SU-DHL-6 (cell line): ENCODE measurements around the gene HS6ST2.

Experiments
- H2AFZ ChIP-seq: fragments of 200-600 bp; sonication (generic); 2 replicates; pipeline ENCODE4 v1.6.1; 2014; ENCODE audit warnings: low read depth, mild to moderate bottlenecking, moderate library complexity, mixed read lengths, antibody characterized with exemption, low read length; ENCODE audit not compliant: severe bottlenecking
- H3F3A ChIP-seq: fragments of 200-600 bp; shearing (Covaris generic); 2 replicates; pipeline ENCODE4 v1.6.0; 2016; ENCODE audit warnings: antibody characterized with exemption, mild to moderate bottlenecking; ENCODE audit not compliant: insufficient read depth
- H3K27ac ChIP-seq: fragments of 200-600 bp; sonication (generic); 2 replicates; pipeline ENCODE4 v1.5.1; 2016; ENCODE audit warnings: low read depth, mild to moderate bottlenecking, low read length, moderate library complexity, mixed read lengths
- H3K27me3 ChIP-seq: fragments of 200-600 bp; sonication (generic), shearing (Covaris generic); 2 replicates; pipeline ENCODE4 v1.6.0; 2014; ENCODE audit warnings: mild to moderate bottlenecking, low read length
- H3K36me3 ChIP-seq: fragments of 200-600 bp; sonication (generic); 2 replicates; pipeline ENCODE4 v1.6.1; 2014; ENCODE audit warnings: mild to moderate bottlenecking, low read length, mixed read lengths
- H3K4me2 ChIP-seq: fragments of 300-600, 200-600 bp; shearing (Covaris generic), sonication (generic); 2 replicates; pipeline ENCODE4 v1.6.0; 2014; ENCODE audit warnings: low read length, low read depth, mild to moderate bottlenecking; ENCODE audit not compliant: poor library complexity, severe bottlenecking
- H3K4me3 ChIP-seq: fragments of 200-600 bp; sonication (generic); 2 replicates; pipeline ENCODE4 v1.5.1; 2014; ENCODE audit warnings: antibody characterized with exemption, low read length, mild to moderate bottlenecking, mixed read lengths; ENCODE audit not compliant: insufficient read depth, poor library complexity, severe bottlenecking
- H3K79me2 ChIP-seq: fragments of 200-600 bp; sonication (generic); 2 replicates; pipeline ENCODE4 v1.6.1; 2014; ENCODE audit warnings: mild to moderate bottlenecking, low read length, moderate library complexity; ENCODE audit not compliant: insufficient read depth
- H3K9ac ChIP-seq: fragments of 200-600 bp; sonication (generic); 2 replicates; pipeline ENCODE4 v1.7.0; 2014; ENCODE audit warnings: mild to moderate bottlenecking, low read length
- H3K9me2 ChIP-seq: fragments of 200-600 bp; sonication (generic); replicated peaks from 2 replicates; pipeline ENCODE4 v1.6.1; 2014; ENCODE audit warnings: low read length; ENCODE audit not compliant: insufficient read depth
- H3K9me3 ChIP-seq: fragments of 200-600 bp; sonication (generic); 2 replicates; pipeline ENCODE4 v1.6.1; 2014; ENCODE audit warnings: low read length, mixed read lengths; ENCODE audit not compliant: insufficient read depth
- H4K20me1 ChIP-seq: fragments of 200-600 bp; sonication (generic); 2 replicates; pipeline ENCODE4 v1.6.1; 2014; ENCODE audit warnings: low read depth, mild to moderate bottlenecking, antibody characterized with exemption, low read length, moderate library complexity, mixed read lengths
- CTCF ChIP-seq: fragments of 200-600 bp; sonication (generic); IDR thresholded peaks from one replicate; pipeline ENCODE4 v1.5.1; 2017; ENCODE audit warnings: antibody characterized with exemption, mild to moderate bottlenecking, low read length, moderate library complexity; ENCODE audit not compliant: insufficient read depth, poor library complexity, severe bottlenecking
- EZH2phosphoT487 ChIP-seq: fragments of 200-600 bp; sonication (generic), shearing (Covaris generic); conservative IDR thresholded peaks from 2 replicates; pipeline ENCODE4 v1.6.1; 2018; ENCODE audit warnings: mild to moderate bottlenecking, antibody characterized with exemption, low read length, moderate library complexity, mixed read lengths

HS6ST2 gene

GRCh38 chrX:132833373-132833772 is 125.1 kb downstream of the HS6ST2 start:
- Histone ChIP-seq H3K27me3 (no peaks in the 10 kb centered on the region), H3K79me2 (no peaks in the 10 kb centered on the region), H3K9me2 (no peaks in the 10 kb centered on the region), H3K27ac (no peak overlapping the region), H3F3A (no peaks in the 10 kb centered on the region), H2AFZ (no peak overlapping the region), H3K9ac (no peak overlapping the region), H4K20me1 (no peaks in the 10 kb centered on the region), H3K4me3 (no peak overlapping the region), H3K36me3 (no peaks in the 10 kb centered on the region), H3K9me3 (no peaks in the 10 kb centered on the region), H3K4me2 (no peak overlapping the region)
- TF ChIP-seq CTCF (no peak), EZH2phosphoT487 (no peak)

- H3K36me3 ChIP-seq: no peaks in the 10 kb centered on the region
- H4K20me1 ChIP-seq: no peaks in the 10 kb centered on the region
- no peaks in the 10 kb centered on the region for H3K9me2 ChIP-seq
- no peaks in the 10 kb centered on the region for H3K27me3 ChIP-seq
- H3K4me3 ChIP-seq: no peak overlapping the region
- no peak overlapping the region for H3K4me2 ChIP-seq
- no peaks in the 10 kb centered on the region for H3K79me2 ChIP-seq
- TF ChIP-seq CTCF (no peak), EZH2phosphoT487 (no peak)
- no peak overlapping the region for H3K27ac ChIP-seq
- H2AFZ ChIP-seq: no peak overlapping the region
- H3K9ac ChIP-seq: no peak overlapping the region
- H3K9me3 ChIP-seq: no peaks in the 10 kb centered on the region
- H3F3A ChIP-seq: no peaks in the 10 kb centered on the region
These were observed 127.0 kb downstream of the HS6ST2 start for GRCh38 chrX:132831336-132831973.

GRCh38 chrX:132822634-132823012 is 135.8 kb downstream of the HS6ST2 start:
- H3K9me3 ChIP-seq: no peaks in the 10 kb centered on the region
- no peaks in the 10 kb centered on the region for H3K27me3 ChIP-seq
- no peaks in the 10 kb centered on the region for H3K36me3 ChIP-seq
- H3K4me2 ChIP-seq: no peak overlapping the region
- no peaks in the 10 kb centered on the region for H3K79me2 ChIP-seq
- no peak for TF ChIP-seq EZH2phosphoT487
- no peak for TF ChIP-seq CTCF
- no peak overlapping the region for H3K27ac ChIP-seq
- H4K20me1 ChIP-seq: no peaks in the 10 kb centered on the region
- H3K9ac ChIP-seq: no peak overlapping the region
- no peak overlapping the region for H2AFZ ChIP-seq
- no peaks in the 10 kb centered on the region for H3K9me2 ChIP-seq
- no peaks in the 10 kb centered on the region for H3F3A ChIP-seq
- H3K4me3 ChIP-seq: no peak overlapping the region
